GM10248 (cell line): ENCODE measurements around the gene ANKS1A.

Experiments
- CTCF ChIA-PET: fragments of 300-600 bp; sonication (Branson Sonifier 250); formaldehyde crosslinking; extraction: SDS; loops from one replicate; lab custom pipeline; 2021; ENCODE audit warnings: antibody characterized with exemption; lab: Yijun Ruan, JAX
- POLR2A ChIA-PET: fragments of 350-650 bp; sonication (Branson Sonifier 250); formaldehyde crosslinking; extraction: SDS; loops from one replicate; lab custom pipeline; 2020; ENCODE audit warnings: antibody characterized with exemption; lab: Yijun Ruan, JAX
- DNase-seq: peaks from one replicate; pipeline ENCODE4 v3.0.0; 2012; ENCODE audit errors: extremely low spot score
- TF ChIP-seq, protein P1 (sequence below): IDR thresholded peaks from 2 replicates; pipeline ENCODE4 v1.5.1; 2012; ENCODE audit warnings: mild to moderate bottlenecking, low read depth; ENCODE audit errors: extremely low read depth, missing control alignments, control extremely low read depth

Gene ANKS1A

GRCh38 chr6:35025232-35026188 lies 136.5 kb downstream of the ANKS1A start:
- CTCF ChIA-PET: interaction anchor here (0.8 to 1.7 kb wide), 6 partner anchors 10 to 38 kb away, joined by 3 to 6 read pairs (median 4); no protein-coding TSS in a partner anchor
- POLR2A ChIA-PET: no interaction called here
- DNase-seq: no peak
- TF ChIP-seq, protein P1, sequence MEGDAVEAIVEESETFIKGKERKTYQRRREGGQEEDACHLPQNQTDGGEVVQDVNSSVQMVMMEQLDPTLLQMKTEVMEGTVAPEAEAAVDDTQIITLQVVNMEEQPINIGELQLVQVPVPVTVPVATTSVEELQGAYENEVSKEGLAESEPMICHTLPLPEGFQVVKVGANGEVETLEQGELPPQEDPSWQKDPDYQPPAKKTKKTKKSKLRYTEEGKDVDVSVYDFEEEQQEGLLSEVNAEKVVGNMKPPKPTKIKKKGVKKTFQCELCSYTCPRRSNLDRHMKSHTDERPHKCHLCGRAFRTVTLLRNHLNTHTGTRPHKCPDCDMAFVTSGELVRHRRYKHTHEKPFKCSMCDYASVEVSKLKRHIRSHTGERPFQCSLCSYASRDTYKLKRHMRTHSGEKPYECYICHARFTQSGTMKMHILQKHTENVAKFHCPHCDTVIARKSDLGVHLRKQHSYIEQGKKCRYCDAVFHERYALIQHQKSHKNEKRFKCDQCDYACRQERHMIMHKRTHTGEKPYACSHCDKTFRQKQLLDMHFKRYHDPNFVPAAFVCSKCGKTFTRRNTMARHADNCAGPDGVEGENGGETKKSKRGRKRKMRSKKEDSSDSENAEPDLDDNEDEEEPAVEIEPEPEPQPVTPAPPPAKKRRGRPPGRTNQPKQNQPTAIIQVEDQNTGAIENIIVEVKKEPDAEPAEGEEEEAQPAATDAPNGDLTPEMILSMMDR: peak; percentile 7

DNA sequence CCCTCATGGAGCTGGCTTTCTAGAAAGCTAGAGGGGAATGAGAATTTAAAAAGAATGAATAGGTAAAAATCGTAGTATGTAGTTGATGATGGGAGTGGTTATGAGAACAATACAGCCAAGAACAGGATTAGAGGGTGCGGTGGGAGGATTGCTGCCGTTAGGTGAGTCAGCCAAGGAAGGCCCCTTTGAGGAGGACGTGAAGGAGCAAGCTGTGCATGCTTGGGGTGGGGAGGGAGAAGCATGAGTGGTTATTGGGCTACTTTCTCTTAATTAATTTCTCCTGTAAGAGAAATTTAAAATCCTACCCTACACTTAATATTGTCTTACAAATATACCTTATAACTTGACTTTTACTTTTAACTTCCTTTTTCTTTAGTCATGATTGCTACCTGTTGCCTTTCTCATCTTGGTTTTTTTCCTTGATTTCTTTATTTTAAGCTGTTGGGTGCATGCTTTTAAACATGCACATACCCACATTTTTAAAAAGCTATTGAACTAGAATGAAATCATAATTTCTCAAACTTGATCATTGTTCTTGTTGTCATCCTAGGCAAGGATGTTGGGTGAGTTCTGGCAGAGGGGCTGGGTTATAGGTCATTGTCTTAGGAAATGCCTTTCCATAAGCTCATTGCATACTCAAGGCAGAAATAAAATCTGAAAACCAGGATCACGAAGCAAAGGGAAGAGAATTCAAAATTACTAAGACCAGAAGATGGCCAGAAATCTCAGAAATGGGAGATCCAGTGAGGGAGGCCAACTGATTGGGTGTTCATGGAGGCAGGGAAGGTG lies 137.6 kb downstream of the ANKS1A start:
- no peak for DNase-seq
- POLR2A ChIA-PET: no interaction called here
- CTCF ChIA-PET: interaction anchor here (0.8 to 1.7 kb wide), 6 partner anchors 11 to 179 kb away, joined by 3 to 6 read pairs (median 3); no protein-coding TSS in a partner anchor

GRCh38 chr6:35027807-35028206 lies 138.8 kb downstream of the ANKS1A start:
- ChIA-PET POLR2A (no interaction called here), CTCF (interaction anchor here (0.9 to 1.7 kb wide), 3 partner anchors 12 to 213 kb away, joined by 3 to 5 read pairs (median 4); no protein-coding TSS in a partner anchor)
- no peak for DNase-seq
- TF ChIP-seq, protein P1: no peak

More for the DNA sequence above, 137.6 kb downstream of the ANKS1A start:
- TF ChIP-seq, protein P1: no peak

GRCh38 chr6:35028781-35029769 lies 140.0 kb downstream of the ANKS1A start:
- TF ChIP-seq, protein P1: no peak
- ChIA-PET CTCF (interaction anchor here (0.9 to 2.2 kb wide), 5 partner anchors 12 to 212 kb away, joined by 3 to 10 read pairs (median 5); no protein-coding TSS in a partner anchor), POLR2A (interaction anchor here (0.5 to 0.7 kb wide), 2 partner anchors 156 to 448 kb away, joined by 3 to 8 read pairs; no protein-coding TSS in a partner anchor)
- DNase-seq: no peak

- DNase-seq: no peak
- CTCF ChIA-PET: interaction anchor here (0.9 to 2.5 kb wide), 6 partner anchors 11 to 43 kb away, joined by 3 to 10 read pairs (median 4); no protein-coding TSS in a partner anchor
- TF ChIP-seq, protein P1: no peak
- POLR2A ChIA-PET: interaction anchor here (0.5 kb wide), 1 partner anchor 447 kb away, joined by 3 read pairs; no protein-coding TSS in a partner anchor
These were observed 141.0 kb downstream of the ANKS1A start for GRCh38 chr6:35030099-35030498.
